GM21367 (cell line): ENCODE measurements around the gene MCAT.
A peak's percentile ranks its signal among the peaks of the same experiment; 100 is the strongest.
"Not testable (repeated sequence)": the region's sequence is repeated elsewhere in the genome, so short reads cannot be mapped to it uniquely, and the experiment has no call there.

Source experiments
- ATAC-seq: cut with Tn5 transposase; IDR thresholded peaks from one replicate; pipeline ENCODE4 v1.9.1; 2021; ENCODE audit not compliant: unreplicated experiment

Gene MCAT

DNA sequence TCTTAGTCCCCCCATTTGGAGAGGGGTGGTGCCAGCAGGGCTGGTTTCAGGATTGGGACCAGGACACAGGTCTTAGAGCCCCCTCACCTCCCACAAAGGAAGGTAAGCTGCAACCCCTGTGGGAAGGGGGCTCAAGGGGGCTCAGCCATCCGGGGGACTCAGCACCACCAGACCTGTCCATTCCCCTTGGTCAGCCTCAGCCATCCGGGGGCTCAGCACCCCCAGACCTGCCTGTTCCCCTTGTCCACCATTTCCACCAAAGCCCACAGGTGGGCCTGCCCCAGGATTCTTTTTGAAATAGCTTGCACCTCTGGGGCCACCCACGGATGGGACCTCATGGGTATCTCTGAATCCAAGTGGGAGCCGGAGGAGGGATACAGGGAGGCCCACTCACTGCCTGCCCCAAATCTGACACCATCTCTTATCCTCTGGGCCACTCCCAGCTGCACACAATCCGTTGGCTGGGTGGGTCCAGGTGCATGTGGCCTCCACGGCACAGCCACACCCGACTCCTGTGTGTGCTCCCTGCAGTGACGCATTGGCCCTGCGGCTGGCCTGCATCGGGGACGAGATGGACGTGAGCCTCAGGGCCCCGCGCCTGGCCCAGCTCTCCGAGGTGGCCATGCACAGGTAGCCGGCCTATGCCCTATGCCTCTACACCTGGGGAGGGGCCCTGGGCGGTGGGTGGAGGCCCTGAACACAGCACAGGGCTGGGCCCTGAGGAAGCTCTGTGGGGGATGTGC lies 15.9 kb downstream of the MCAT start:
- no peak for ATAC-seq

DNA sequence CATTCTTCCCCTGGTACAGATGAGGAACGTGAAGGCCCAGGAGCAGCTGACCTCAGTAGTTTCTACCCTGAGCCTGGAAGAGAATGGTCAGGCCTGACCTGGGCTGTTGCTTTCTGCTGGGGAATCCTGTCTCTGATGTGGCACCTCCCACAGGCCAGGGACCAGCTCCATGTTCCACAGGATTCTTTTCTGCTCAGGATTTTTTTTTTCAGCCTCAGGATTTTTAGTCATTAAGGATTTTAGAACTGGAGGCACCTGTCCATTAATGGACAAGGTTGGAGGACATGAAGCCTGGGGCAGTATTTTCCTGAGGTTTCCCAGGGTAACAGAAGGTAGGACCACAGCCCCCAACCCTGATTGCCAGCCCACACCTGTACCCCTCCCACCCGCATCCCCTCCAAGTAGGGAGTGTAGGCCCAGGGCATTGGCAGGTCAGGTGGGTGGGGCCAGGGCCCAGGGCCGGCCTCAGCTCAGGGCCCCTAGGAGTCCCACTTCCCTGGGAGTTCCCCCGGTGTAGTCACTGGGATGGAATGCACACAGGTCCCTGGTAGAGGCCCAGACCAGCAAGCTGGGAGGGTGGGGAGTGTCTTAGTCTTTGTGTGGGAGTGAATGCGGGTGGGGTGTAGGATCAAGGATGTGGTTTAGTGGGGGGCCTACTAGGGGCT lies 16.6 kb downstream of the MCAT start:
- ATAC-seq, result no peak

DNA sequence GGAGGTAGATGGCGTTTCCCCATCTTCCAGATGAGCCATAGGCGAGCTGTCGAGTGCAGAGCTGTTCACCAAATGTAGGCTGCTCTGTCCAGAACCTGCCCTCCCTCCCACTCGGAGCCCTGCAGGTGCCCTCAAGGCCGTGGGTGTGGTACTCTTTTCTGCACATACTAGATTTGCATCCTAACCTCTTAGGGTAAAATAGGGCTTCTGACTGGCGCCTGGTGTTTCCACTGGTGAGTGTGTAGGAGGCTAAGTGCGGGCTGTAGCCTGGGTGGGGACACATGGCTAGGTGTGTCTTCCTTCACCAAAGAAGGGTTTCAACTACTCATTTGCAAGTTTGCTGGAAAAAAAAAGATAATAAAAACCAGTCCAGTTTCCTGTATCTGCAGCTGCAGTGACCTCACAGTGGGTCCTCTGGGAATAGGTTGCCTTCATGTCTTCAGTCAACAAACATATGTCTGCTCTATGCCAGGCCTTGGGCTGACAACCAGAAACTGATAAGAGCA lies 24.2 kb downstream of the MCAT start:
- ATAC-seq, result peak; percentile 52

DNA sequence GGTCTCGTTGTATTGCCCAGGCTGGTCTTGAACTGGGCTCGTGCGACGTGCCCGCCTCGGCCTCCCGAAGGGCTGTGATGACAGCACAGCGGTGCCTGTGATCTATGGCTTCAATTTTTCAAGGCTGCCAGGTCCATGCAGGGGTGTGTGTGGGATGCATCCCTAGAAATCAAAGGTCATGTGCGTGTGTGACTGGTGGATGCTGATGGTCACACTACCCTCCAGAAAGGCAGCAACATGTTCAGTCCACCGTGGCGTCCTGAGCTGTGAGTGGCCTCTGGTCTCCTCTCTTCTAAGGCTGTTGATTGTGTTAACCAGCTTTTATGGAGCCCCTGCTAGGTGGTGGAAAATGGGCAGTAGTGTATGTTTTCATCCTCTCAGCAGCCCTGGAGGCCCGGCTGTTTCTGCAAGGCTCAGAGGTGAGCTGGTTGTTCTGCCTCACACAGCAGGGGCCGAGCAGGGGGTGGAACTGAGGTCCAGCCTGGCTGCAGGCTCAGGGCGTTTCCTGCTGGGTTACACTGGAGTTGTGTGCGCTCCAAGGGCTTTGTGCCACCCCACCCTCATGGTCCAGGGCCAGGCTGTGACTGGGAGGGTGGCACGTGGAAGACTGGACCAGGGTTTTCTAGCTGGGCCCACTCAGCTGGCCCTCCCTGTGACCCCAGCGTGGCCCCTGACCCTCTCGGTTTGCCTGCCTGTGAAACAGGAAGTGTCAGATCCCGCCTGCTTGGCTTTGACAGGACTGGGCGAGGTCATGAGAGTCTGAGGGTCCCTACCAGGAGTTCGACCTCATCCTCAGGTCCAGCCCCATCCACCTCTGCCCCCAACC lies 25.0 kb downstream of the MCAT start:
- no peak for ATAC-seq

GRCh38 chr22:43116932-43117331 lies 26.3 kb downstream of the MCAT start:
- no peak for ATAC-seq

DNA sequence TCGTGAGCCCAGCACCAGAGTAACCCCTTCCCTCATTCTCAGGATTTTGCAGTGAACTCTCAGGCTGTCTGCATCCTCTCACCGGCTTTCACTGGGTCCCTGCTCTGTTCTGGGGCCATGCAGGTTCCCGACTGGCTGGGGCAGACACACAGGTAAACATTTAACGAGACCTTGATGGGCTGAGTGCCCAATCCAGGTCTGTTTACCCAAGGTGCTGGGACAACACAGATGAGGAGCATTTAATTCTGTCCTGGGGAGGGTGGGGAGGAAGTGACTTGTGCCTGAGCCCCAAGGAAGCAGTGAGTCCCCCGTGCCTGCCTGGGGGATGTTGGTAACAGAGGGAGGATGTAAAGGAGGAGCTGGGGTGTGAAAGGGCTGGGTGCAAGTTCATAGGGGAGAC lies 28.2 kb downstream of the MCAT start:
- ATAC-seq, result no peak

DNA sequence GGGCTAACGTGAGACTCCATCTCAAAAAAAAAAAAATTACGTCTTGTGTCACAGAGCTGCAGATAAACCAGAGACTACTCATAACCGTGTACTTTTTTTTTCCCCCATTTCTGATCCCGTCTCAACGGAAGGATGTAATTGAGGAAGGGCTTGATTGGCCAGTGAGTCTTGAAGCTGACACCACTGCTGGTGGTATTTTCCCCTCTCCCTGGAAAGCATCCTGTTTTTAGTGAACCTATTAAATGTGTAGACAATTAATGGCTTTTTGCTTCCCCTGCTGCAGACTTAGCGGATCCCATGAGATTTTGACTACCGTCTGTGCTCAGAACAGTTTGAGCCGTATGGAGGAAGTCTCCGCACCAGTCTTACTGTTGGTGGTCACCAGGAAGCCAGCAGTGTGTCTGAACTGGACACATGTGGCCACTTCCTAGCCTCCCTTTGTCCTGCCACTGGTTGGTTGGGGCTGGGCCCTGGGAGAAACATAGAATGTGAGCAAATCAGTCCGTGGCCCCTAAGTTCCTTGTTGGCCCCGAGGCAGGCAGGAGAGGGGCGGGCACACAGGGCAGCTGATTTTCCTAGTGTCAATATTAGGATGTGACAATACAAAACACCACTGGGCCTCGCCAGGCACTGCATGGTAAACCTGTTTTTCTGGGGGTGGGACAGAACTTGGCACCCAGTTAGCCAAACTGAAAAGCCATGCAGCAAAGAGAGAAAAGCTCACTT lies 29.5 kb downstream of the MCAT start:
- ATAC-seq, result no peak

DNA sequence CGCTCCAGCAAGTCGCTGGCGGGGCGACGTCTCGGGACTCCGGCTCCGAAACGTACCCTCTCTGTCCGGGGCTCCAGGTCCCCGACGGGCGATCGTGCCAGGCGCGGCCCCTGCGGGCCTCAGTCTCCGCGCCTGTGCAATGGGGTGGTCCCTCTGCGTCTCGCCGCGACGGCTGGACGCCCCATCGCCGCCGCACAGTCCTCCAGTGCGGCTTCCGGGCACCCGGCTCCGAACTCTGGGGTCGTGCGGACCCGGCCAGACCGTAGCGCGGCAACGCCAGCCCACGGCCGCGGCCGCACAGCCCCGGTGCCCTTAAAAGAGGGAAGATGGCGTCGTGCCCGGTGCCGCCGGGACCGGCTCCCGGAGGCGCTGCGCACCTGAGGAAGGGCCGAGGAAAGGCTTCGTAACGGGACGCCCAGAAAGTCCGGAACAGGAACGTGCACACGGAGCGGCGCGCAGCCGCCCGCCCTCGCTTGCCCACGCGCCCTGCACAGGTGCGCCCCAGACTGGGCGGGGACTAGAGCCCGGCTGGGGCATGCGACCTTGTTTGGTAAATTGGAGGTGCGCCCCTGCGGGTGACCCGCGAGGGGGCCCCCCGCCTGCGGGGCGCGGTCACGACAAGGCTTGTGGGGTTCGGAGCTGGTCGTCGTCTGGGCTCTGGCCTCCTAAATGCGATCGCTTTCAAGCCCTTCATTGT lies 32.1 kb downstream of the MCAT start:
- no peak for ATAC-seq

DNA sequence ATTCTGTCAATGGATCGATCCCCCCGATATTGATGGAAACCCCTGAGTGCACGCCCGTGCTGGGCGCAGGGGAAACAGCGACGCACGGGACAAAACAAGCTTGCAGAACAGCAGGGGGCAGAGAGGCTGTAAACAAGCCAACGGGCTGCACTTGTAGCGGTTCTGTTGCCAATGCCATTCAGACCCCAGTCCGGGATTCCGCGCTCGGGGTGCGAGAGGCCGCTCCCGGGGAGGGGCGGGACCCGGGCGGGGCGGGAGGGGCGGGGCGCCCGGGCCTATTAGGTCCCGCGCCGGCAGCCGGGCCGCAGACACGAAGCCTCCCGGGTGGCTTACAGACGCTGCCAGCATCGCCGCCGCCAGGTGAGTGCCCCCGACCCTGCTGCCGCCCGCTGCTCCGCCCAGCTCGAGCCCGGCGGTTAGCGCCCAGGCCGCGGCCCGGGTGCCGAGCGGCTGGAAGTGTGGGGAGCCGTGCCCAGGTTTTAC lies 32.7 kb downstream of the MCAT start, which contains the start of gene BIK:
TSS of gene BIK (plus strand) at position 307 of the 483 bp plus-strand sequence. CDS start 13,273 bp downstream, outside the sequence.
- no peak for ATAC-seq

DNA sequence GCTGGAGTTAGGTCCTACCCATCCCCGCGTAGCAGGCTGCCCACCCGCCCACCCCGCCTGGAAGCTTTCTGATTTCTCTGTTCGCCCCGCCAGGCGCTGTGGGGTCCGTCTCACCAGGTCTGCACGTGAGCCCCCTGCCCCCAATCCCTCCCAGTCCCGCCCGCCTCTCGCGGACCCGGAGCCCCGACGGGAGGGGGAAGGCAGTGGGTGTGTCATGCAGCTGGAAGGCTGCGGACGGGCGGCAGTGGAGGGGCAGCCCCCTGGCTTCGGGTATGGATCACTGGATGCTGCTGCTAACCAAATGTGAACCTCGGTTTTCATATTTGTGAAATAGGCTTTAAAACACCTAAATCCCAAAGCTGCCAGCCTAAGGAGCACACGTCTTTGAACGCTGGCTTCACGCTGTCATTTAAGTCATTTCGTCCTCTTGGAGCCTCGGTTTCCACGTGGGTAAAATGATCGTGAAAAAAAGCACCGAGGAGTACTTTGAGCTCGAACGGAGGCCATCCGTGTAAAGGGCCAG lies 33.2 kb downstream of the MCAT start:
- no peak for ATAC-seq

DNA sequence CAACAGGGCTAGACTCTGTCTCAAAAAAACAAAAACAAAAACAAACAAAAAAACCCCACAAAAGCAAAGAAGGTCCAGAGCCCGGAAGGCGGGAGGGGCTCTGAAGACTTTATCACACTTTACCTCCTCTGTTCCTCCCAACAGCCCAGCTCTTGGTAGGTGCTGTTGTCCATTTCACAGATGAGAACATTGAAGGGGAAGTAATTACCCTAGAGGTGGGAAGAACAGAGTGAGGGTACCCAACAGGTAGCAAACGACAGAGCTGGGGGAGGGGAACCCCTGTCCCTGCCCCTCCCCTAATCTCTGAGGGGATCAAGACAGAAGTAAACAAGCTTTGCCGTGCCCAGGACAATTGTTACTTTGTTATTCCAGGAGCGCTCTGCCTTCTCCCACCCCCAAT lies 33.7 kb downstream of the MCAT start:
- no peak for ATAC-seq

GRCh38 chr22:43106302-43106701 lies 36.9 kb downstream of the MCAT start:
- ATAC-seq, result no peak

DNA sequence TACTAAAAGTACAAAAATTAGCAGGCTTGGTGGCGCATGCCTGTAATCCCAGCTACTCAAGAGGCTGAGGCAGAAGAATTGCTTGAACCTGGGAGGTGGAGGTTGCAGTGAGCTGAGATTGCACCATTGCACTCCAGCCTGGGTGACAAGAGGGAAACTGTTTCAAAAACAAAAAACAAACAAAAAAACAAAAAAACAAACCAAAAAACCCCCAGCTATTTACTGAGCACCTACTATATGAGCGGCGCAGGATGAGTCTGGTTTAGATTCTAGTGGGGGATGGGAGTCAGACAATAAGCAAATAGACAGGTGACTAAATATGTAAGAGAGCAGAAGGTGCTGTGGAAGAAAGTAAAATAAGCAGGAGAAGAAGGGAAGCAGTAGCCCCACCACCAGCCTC lies 38.2 kb downstream of the MCAT start:
- ATAC-seq, result not testable (repeated sequence)

- not testable (repeated sequence) for ATAC-seq
These were observed 39.1 kb downstream of the MCAT start for GRCh38 chr22:43104056-43104625.

DNA sequence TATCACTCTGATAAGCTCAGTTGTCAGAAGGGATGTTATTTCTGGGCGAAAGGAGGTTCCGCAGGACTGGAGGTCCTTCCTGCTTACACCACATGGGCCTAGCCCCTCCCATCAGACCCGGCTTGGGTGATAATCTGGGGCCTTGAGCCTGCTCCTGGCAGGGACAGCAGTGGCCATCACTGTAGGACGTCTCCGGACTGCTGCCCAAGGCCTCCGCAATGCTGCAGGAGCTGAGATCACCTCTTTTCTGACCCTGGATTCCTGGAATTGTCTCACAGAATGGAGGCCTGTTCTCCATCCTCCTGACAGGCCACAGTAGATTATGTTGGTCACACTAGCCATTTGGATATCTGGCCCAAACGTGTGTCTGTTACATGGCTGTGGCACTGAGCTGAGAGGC lies 41.9 kb downstream of the MCAT start:
- ATAC-seq, result no peak

DNA sequence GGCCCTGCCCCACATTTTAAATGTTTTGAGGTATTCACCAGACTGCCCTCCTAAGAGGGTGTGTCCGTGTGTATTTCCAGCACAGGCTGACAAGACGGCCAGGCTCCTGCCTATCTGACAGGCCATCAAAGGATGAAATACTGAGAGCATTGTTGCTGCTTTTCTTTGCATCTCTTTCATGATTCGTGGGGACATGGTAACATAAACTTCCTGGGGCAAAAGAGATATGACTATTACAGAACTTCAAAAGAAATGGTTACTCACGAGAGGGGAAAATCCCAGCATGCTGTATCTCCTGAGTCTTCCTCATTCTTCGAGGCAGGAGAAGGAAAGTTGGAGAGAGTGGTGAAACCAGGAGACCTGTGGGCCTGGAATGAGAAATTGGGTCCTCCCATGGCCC lies 43.0 kb downstream of the MCAT start:
- ATAC-seq, result no peak

- no peak for ATAC-seq
These were observed 44.1 kb downstream of the MCAT start for GRCh38 chr22:43099095-43099494.

- ATAC-seq, result no peak
These were observed 44.8 kb downstream of the MCAT start for GRCh38 chr22:43098356-43098755.

GRCh38 chr22:43096420-43096819 lies 46.8 kb downstream of the MCAT start:
- no peak for ATAC-seq

GRCh38 chr22:43094551-43094950 lies 48.6 kb downstream of the MCAT start:
- ATAC-seq, result no peak
